Measurements from ENCODE around the gene ARNT2.

GRCh38 chr15:80518522-80518921 lies 114.3 kb downstream of the ARNT2 start:
- TF ChIP-seq, protein P1, sequence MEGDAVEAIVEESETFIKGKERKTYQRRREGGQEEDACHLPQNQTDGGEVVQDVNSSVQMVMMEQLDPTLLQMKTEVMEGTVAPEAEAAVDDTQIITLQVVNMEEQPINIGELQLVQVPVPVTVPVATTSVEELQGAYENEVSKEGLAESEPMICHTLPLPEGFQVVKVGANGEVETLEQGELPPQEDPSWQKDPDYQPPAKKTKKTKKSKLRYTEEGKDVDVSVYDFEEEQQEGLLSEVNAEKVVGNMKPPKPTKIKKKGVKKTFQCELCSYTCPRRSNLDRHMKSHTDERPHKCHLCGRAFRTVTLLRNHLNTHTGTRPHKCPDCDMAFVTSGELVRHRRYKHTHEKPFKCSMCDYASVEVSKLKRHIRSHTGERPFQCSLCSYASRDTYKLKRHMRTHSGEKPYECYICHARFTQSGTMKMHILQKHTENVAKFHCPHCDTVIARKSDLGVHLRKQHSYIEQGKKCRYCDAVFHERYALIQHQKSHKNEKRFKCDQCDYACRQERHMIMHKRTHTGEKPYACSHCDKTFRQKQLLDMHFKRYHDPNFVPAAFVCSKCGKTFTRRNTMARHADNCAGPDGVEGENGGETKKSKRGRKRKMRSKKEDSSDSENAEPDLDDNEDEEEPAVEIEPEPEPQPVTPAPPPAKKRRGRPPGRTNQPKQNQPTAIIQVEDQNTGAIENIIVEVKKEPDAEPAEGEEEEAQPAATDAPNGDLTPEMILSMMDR (IDR thresholded peaks at IDR 0.05) = no peak
- no peak for TF ChIP-seq POLR2A (IDR thresholded peaks at IDR 0.05)

All from testis (tissue), 2 donors.